Neural crest cell (in vitro differentiated cells): ENCODE results near the gene ARMH3. TPM values are rescaled to one million over a fixed set of nuclear protein-coding genes. Genes with fewer than 3 reads are reported as not detected.

Experiments
- DNase-seq: peaks from one replicate; pipeline ENCODE4 v3.0.0; 2021; ENCODE audit warnings: low read depth, mixed read lengths, low spot score
- H3K27ac Mint-ChIP-seq: one replicate; pipeline ENCODE4 v1.8.0; 2021; ENCODE audit warnings: mild to moderate bottlenecking, mixed read lengths; ENCODE audit not compliant: unreplicated experiment
- H3K27me3 Mint-ChIP-seq: 2 replicates; pipeline ENCODE4 v1.8.0; 2021; ENCODE audit warnings: low read depth, mild to moderate bottlenecking, mixed read lengths
- H3K36me3 Mint-ChIP-seq: 2 replicates; pipeline ENCODE4 v1.8.0; 2021; ENCODE audit warnings: low read depth, mild to moderate bottlenecking, mixed read lengths
- H3K4me1 Mint-ChIP-seq: 2 replicates; pipeline ENCODE4 v1.8.0; 2021; ENCODE audit warnings: mixed read lengths
- H3K4me3 Mint-ChIP-seq: one replicate; pipeline ENCODE4 v1.8.0; 2021; ENCODE audit warnings: mild to moderate bottlenecking, mixed read lengths
- H3K9me3 Mint-ChIP-seq: 2 replicates; pipeline ENCODE4 v1.8.0; 2021; ENCODE audit warnings: mixed read lengths
- CTCF ChIP-seq: fragments of 200-600 bp; sonication (generic); conservative IDR thresholded peaks from 2 replicates; pipeline ENCODE4 v1.5.0; 2021; ENCODE audit warnings: antibody characterized with exemption, mild to moderate bottlenecking
- long read RNA-seq: library from polyadenylated mRNA; unstranded; transcript quantifications from one replicate; pipeline ENCODE4 v2.0.0, GENCODE V29; 2020
- total RNA-seq: library from RNA; stranded (reverse); gene quantifications from 2 replicates; pipeline ENCODE4 v1.2.1, GENCODE V29; 2021

Gene ARMH3
- total RNA-seq, result 24.4 TPM in 2 replicates
- long read RNA-seq, partial matches to known transcripts, result 2 of 3 reads
- long read RNA-seq, other reads (novel, unspliced or antisense), result 1 of 3 reads

GRCh38 chr10:102055647-102056419 lies at the start of gene ARMH3:
Gene ARMH3 (minus strand): TSS chr10:102056173. CDS start chr10:102040114, 16,059 bp downstream.
- peaks cover 28% of the 10 kb centered on the region for H3K4me1 Mint-ChIP-seq
- DNase-seq, result peak; percentile 85
- H3K27ac Mint-ChIP-seq, result peak within 1 kb of the TSS; percentile 94
- no peaks in the 10 kb centered on the region for H3K36me3 Mint-ChIP-seq
- H3K9me3 Mint-ChIP-seq, result no peaks in the 10 kb centered on the region
- peak within 1 kb of the TSS; percentile 97 for H3K4me3 Mint-ChIP-seq
- H3K27me3 Mint-ChIP-seq, result no peaks in the 10 kb centered on the region
- TF ChIP-seq CTCF, result no peak

- no peaks in the 10 kb centered on the region for H3K27me3 Mint-ChIP-seq
- H3K4me3 Mint-ChIP-seq, result no peak overlapping the region
- H3K9me3 Mint-ChIP-seq, result no peaks in the 10 kb centered on the region
- H3K27ac Mint-ChIP-seq, result no peak overlapping the region
- H3K36me3 Mint-ChIP-seq, result peaks cover 2% of the 10 kb centered on the region
- TF ChIP-seq CTCF, result no peak
- no peak for DNase-seq
- no peaks in the 10 kb centered on the region for H3K4me1 Mint-ChIP-seq
Observed at GRCh38 chr10:102102421-102102820, 46.4 kb upstream of the ARMH3 start.

- no peak for DNase-seq
- Mint-ChIP-seq H3K36me3 (peaks cover 5% of the 10 kb centered on the region), H3K4me3 (no peak overlapping the region), H3K9me3 (no peaks in the 10 kb centered on the region), H3K4me1 (no peaks in the 10 kb centered on the region), H3K27ac (no peak overlapping the region), H3K27me3 (no peaks in the 10 kb centered on the region)
- TF ChIP-seq CTCF, result no peak
Observed at GRCh38 chr10:102101152-102101551, 45.2 kb upstream of the ARMH3 start.

- Mint-ChIP-seq H3K27me3 (no peaks in the 10 kb centered on the region), H3K4me1 (no peaks in the 10 kb centered on the region), H3K27ac (no peak overlapping the region), H3K9me3 (no peaks in the 10 kb centered on the region), H3K36me3 (peaks cover 8% of the 10 kb centered on the region), H3K4me3 (no peak overlapping the region)
- no peak for DNase-seq
- TF ChIP-seq CTCF, result no peak
Observed at GRCh38 chr10:102096449-102096848, 40.5 kb upstream of the ARMH3 start.

GRCh38 chr10:102090772-102091171 lies 34.8 kb upstream of the ARMH3 start:
- Mint-ChIP-seq H3K36me3 (peaks cover 10% of the 10 kb centered on the region), H3K4me3 (no peak overlapping the region), H3K27me3 (no peaks in the 10 kb centered on the region), H3K4me1 (peaks cover 7% of the 10 kb centered on the region), H3K9me3 (no peaks in the 10 kb centered on the region), H3K27ac (no peak overlapping the region)
- DNase-seq, result no peak
- TF ChIP-seq CTCF, result no peak
